ENCODE measurements around the gene KCTD15.

The KCTD15 gene

DNA sequence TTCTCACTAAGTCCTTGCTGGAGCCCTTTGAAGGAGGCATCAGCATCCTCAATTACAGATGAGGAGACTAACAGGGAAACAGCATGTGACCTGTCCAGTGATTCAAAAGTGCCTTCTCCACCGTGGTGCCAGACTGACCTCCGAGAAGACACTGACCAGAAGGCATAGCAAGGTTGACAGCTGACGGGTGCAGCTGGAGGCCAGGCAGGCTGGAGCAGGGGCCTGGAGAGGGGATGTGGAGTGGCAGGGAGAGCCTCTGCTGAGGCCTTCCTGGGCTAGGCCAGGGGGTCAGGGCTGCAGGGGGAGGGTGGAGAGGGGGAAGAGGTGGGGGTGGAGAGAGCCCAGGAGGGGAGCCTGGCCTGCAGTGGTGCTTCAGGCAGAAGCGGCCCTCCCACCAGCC, 66.3 kb downstream of the KCTD15 start:
- DNase-seq = no peak

GRCh38 chr19:33863436-33863835, 66.8 kb downstream of the KCTD15 start:
- DNase-seq = no peak

- no peak for DNase-seq
Measured at GRCh38 chr19:33864311-33864850, 67.7 kb downstream of the KCTD15 start.

- no peak for DNase-seq
Measured at GRCh38 chr19:33865306-33865705, 68.6 kb downstream of the KCTD15 start.

Measured in NCI-H1105 treated with DMSO at 0.1 percent for 48 hours (cell line).